ENCODE data around the gene C20orf141.
"Not testable (repeated sequence)": the region's sequence is repeated elsewhere in the genome, so short reads cannot be mapped to it uniquely, and the experiment has no call there.

The C20orf141 gene

GRCh38 chr20:2799688-2800520, 14.9 kb upstream of the C20orf141 start:
- no peak for DNase-seq (ENCODE audit: low spot score)

- no peak for DNase-seq (ENCODE audit: low spot score)
Observed at GRCh38 chr20:2800521-2801285, 14.1 kb upstream of the C20orf141 start, which contains the start of gene CPXM1. TSS of gene CPXM1 (minus strand) at chr20:2800627. CDS start at chr20:2800572, 55 bp downstream.

DNA sequence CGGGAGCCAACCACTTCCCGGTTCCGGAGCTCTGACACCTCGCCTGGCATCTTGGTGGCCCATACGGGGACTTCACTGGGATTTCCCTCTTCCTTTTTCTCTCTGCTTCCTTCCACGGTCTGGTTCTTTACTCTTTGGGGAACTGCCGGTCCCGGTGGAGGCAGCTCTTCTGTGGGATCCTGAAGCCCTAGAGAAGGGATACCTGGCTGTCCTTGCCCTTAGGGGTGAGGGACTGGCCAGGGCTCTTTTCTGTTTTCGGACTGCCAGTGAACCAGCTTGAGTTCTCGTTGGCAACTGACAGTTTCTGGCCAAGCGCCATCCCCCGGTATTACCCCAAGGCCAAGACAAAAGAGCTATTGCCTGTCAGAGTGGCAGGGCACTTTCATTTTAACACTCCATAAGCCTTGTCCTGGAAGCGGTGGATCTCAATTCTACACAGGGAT, 13.5 kb upstream of the C20orf141 start:
- DNase-seq (ENCODE audit: low spot score): no peak

DNA sequence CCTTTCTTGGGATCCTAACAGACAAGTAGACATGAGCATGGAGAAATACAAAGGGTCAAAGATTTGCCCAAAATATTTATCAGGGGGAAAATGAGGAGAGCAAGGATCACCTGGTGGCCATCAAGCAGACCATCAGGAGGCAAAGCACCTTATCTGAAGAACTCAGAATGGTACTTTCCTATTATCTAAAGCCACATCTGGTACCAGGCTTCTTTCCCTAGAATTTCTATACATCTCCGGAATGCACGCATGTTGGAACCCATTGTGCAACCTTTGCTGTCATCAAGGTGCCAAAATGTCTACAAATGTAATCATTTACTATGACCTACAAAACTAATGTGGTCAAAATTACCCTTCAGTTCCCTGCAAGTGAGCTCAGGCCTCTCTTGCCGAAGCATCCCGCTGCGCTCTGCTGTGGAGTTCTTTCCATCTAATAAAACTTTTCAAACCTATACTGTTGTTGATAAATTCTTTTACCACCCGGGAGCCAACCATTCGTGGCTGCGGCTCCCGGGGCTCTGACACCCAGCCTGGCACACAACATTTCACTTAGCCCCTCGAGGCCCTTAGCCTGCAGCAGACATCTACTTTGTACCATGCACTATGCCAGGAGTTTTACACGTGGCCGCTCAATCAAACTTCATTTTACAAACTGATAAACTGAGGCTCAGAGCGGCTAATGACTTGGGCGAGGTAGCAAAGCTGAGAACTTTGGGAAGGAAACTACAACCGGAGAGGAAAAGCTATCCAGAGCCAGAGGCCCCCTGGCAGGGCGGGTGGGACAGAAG, 10.6 kb upstream of the C20orf141 start:
- DNase-seq (ENCODE audit: low spot score): no peak

DNA sequence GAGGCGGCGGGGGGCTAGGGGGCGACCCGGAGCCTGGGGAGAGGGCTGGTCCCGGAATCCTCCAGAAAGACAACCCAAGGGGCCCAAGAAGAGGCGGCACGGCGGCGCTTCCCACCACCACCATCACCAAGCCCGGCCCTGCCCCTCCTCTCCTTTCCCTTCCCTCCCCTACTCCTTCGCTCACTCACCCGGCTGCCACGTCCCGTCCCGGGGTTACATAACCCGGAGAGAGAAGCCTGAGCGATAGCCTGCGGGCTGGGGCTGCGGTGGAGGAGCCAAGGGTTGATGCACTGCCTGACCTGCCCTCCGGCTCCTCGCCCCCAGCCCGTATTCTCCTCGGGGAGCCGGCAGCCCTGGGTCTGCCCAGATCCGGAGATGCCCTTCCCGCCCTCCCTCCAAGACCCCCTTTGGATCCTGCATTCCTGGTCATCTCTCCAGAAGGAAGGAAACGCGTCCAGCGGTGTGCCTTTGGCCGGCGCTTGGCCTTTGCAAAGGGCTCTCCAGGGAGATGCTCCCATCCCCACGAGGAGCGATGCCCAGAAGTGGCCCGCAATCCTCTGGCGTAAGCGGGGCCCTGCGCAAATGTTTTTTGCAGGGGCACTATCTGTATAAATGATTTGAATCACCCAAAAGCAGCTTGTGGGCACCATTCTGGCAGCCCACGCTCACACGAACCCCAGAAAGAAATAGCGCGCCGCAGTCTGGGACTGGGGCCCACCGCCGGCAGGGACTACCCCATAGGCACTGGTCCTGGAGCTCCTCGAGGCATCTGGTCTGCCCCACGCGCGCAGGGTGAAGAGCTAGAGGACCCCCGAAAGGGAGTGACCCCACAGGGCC, 9.7 kb upstream of the C20orf141 start:
- no peak for DNase-seq (ENCODE audit: low spot score)

DNA sequence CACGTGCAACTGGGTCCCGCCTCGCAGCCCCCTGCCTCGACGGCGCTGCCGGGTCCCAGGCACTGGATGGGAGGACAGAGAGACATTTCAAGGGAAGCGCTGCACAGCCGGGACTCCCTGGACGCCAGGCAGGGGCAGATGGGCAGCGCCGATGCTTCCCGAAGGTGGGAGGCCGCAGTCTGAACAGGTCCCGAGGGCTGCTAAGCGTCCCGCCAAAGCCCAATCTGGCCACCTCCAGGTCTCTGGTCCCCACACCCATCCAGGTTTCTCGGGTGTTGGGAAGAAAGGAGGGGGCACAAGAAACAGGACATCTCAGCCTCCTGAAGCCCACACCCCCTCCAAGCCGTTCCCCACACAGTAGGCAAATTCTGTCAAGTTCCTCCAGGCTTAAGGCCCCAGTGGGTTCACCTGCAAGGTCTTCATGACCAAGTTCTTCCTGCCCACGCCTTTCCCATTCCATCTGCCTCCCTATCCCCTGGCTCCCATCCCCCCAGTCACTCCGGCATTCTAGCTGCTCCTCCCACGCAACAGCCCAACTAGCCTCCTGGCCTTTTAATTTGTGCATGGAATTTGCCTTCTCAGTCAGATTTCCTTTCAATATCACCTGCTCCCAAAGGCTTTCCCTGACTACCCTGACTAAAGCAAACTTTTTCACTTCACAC, 9.0 kb upstream of the C20orf141 start:
- no peak for DNase-seq (ENCODE audit: low spot score)

DNA sequence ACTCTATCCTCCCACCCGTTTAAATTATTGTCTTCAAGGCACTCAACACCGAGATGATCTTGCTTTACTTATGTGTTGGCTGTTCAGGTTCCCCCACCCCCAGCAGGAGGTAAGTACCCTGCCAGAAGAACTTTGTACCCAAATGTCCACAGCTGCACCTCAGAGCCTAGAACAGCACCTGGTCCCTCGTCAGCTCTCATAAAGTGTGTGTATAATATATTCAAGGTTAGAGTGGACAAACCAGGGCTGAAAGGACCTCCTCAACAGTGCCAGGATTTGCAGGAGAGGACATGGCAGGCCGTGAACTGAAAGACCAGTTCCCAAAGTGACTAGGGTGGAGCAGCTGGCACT, 8.5 kb upstream of the C20orf141 start:
- no peak for DNase-seq (ENCODE audit: low spot score)

- no peak for DNase-seq (ENCODE audit: low spot score)
Observed at GRCh38 chr20:2807019-2807418, 7.8 kb upstream of the C20orf141 start.

- not testable (repeated sequence) for DNase-seq (ENCODE audit: low spot score)
Observed at GRCh38 chr20:2807929-2808328, 6.9 kb upstream of the C20orf141 start.

- DNase-seq (ENCODE audit: low spot score): no peak
Observed at GRCh38 chr20:2809690-2810089, 5.1 kb upstream of the C20orf141 start.

DNA sequence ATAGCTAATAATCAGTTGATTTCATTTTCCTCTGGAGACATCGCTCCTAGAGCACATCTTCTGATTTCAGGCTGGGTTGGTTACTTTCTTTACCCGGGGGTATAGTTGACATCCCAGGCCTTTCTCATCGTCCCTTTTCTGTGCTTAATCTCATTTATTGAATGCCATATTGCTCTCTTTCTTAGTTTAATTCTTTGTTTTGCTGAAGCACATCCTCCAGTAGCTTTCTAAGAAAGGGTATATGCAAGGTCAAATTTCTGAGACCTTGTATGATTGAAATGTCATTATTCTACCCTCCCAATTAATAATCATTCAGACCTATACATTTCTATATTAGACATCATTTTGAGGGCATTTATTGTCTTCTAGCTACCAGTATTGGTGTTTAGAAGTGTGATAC, 2.6 kb upstream of the C20orf141 start:
- DNase-seq (ENCODE audit: low spot score): no peak

DNA sequence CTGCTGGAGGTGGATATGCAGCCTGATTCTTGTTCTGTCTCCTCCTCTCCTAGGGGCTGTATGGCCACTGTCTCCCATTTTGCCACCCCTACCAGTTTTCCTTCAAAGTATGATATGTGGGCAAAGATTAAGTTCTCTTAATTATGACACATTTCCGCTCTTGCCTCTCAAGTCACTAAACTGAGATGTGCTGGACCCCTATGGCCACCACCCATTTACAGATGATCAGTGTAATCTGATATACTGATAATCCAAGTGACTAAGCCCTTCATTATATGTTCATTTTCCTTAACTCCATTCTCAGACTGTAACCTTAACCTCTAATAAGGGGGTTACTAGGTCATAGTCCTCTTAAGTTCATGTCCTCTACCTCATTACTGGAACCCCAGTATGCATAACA, 711 bp upstream of the C20orf141 start:
- DNase-seq (ENCODE audit: low spot score): no peak

DNA sequence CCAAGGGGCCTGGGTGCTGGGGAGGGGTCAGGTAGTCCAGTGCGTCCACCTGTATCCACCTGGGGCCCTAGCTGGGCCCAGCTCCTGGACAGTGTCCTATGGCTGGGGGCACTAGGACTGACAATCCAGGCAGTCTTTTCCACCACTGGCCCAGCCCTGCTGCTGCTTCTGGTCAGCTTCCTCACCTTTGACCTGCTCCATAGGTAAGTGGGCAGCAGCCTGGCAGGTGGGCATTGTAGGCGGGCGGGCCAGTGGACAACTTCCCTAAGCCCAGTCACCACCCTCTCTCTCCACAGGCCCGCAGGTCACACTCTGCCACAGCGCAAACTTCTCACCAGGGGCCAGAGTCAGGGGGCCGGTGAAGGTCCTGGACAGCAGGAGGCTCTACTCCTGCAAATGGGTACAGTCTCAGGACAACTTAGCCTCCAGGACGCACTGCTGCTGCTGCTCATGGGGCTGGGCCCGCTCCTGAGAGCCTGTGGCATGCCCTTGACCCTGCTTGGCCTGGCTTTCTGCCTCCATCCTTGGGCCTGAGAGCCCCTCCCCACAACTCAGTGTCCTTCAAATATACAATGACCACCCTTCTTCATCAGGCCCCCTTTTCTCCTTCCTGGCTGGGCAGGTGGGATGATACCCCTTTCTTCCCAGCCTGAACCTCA, 584 bp downstream of the C20orf141 start:
- no peak for DNase-seq (ENCODE audit: low spot score)

- no peak for DNase-seq (ENCODE audit: low spot score)
Observed at GRCh38 chr20:2816030-2816582, 1.3 kb downstream of the C20orf141 start, which contains the start of gene TMEM239. TSS of gene TMEM239 (plus strand) at chr20:2816364. CDS start at chr20:2816555, 191 bp downstream.

- no peak for DNase-seq (ENCODE audit: low spot score)
Observed at GRCh38 chr20:2816583-2817340, 2.0 kb downstream of the C20orf141 start.

DNA sequence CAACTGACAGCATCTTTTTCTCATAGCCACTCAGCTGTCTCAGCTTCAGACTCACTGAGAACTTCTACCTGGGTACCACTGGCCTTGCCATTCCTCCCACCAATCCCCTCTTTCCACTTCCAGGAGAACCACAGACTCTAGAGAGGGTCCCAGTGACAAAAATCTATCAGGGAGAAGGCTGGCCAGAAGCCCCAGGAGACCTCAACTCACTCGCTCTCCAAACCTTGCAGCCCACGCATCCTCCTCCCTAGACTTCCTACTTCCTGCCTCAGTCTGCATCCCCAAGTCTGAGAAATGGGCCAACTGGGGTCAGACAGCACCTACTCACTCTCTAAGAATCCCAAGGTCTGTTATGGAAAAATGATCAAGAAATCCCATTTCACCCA, 2.5 kb downstream of the C20orf141 start:
- DNase-seq (ENCODE audit: low spot score): no peak

- no peak for DNase-seq (ENCODE audit: low spot score)
Observed at GRCh38 chr20:2817891-2818595, 3.3 kb downstream of the C20orf141 start.

DNA sequence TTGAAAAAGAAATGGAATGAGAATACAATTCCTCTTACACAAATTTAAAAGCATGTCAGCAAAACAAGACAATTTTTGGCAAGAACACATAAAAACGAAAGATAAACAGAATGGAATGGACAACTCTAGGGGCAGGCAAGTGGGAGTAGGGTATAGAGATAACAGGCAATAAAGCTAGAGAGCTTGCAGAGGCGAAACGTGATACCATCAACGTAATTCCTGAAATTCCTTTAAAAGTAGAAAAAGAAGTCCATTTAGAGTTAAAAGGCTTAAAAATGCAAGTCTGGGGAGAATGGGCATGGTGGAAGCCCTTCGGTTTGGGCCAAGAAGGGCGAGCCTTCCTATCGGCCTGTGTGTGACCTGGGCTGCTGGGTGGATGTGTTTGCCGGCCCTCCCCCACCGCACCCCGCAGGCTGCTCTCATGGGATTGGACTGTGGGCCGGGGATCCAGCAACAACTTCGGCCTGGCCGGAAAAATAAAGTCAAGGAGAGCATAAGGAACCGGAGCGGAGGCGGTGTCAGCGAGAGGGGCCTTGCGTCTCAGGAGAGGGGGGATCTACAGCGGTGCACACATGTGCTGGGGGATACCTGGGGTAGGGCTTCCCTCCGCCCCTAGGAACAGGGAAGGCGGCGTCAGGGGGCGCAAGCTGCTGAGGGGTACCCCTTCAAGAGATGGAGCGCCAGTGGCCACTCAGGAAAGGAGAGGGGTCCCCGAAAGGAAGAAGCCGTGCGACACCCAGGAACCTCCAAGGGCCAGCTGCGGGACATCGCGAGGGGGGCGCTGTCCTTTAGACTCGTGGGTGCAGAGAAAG, 5.5 kb downstream of the C20orf141 start:
- DNase-seq (ENCODE audit: low spot score): no peak

Measured in Ammon's horn (tissue), 1 donor.